ENCODE results near the gene NEURL3.
"Not testable (repeated sequence)": the region's sequence is repeated elsewhere in the genome, so short reads cannot be mapped to it uniquely, and the experiment has no call there.

The NEURL3 gene

GRCh38 chr2:96468904-96469303 is 36.3 kb downstream of the NEURL3 start:
- DNase-seq, result no peak
- no peak overlapping the region for H3K27ac ChIP-seq
- H3K27me3 ChIP-seq, result peaks cover 0 to 10% of the 10 kb centered on the region in 2 donors
- H3K36me3 ChIP-seq, result no peaks in the 10 kb centered on the region
- intact Hi-C loops (cut with DNase I; ENCODE audit: low total_unique reads), result no loop called here
- H3K9me3 ChIP-seq, result no peaks in the 10 kb centered on the region
- H3K4me3 ChIP-seq, result no peak overlapping the region
- H3K4me1 ChIP-seq, result peaks cover 0 to 9% (median 6%) of the 10 kb centered on the region in 4 donors
- no peak for TF ChIP-seq CTCF (IDR thresholded peaks at IDR 0.05)

- Histone ChIP-seq H3K9me3 (no peaks in the 10 kb centered on the region), H3K27me3 (no peaks in the 10 kb centered on the region), H3K4me1 (no peaks in the 10 kb centered on the region), H3K4me3 (no peak overlapping the region), H3K36me3 (no peaks in the 10 kb centered on the region), H3K27ac (no peak overlapping the region)
- no peak for TF ChIP-seq CTCF (IDR thresholded peaks at IDR 0.05)
- no peak for DNase-seq
- intact Hi-C loops (cut with DNase I; ENCODE audit: low total_unique reads), result no loop called here
Observed at GRCh38 chr2:96464651-96465050, 40.5 kb downstream of the NEURL3 start.

GRCh38 chr2:96464061-96464460 is 41.1 kb downstream of the NEURL3 start:
- no peak overlapping the region for H3K27ac ChIP-seq
- no peaks in the 10 kb centered on the region for H3K4me1 ChIP-seq
- H3K4me3 ChIP-seq, result no peak overlapping the region
- H3K9me3 ChIP-seq, result no peaks in the 10 kb centered on the region
- H3K36me3 ChIP-seq, result no peaks in the 10 kb centered on the region
- H3K27me3 ChIP-seq, result no peaks in the 10 kb centered on the region
- DNase-seq, result no peak
- no peak for TF ChIP-seq CTCF (IDR thresholded peaks at IDR 0.05)
- intact Hi-C loops (cut with DNase I; ENCODE audit: low total_unique reads), result no loop called here

- TF ChIP-seq CTCF (IDR thresholded peaks at IDR 0.05), result no peak
- Histone ChIP-seq H3K36me3 (no peaks in the 10 kb centered on the region), H3K4me3 (no peak overlapping the region), H3K27me3 (no peaks in the 10 kb centered on the region), H3K9me3 (no peaks in the 10 kb centered on the region), H3K4me1 (no peaks in the 10 kb centered on the region), H3K27ac (no peak overlapping the region)
- DNase-seq, result no peak
- intact Hi-C loops (cut with DNase I; ENCODE audit: low total_unique reads), result no loop called here
Observed at GRCh38 chr2:96463119-96463518, 42.0 kb downstream of the NEURL3 start.

- H3K9me3 ChIP-seq; intact Hi-C loops (cut with DNase I; ENCODE audit: low total_unique reads): not testable (repeated sequence)
Observed at GRCh38 chr2:96461616-96462015, 43.5 kb downstream of the NEURL3 start.

GRCh38 chr2:96452053-96452452 is 53.1 kb downstream of the NEURL3 start:
- no peaks in the 10 kb centered on the region for H3K4me1 ChIP-seq
- no peak for TF ChIP-seq CTCF (IDR thresholded peaks at IDR 0.05)
- H3K27me3 ChIP-seq, result no peaks in the 10 kb centered on the region
- H3K4me3 ChIP-seq, result no peak overlapping the region
- H3K9me3 ChIP-seq, result no peaks in the 10 kb centered on the region
- no peak overlapping the region for H3K27ac ChIP-seq
- no peak for DNase-seq
- intact Hi-C loops (cut with DNase I; ENCODE audit: low total_unique reads), result no loop called here
- no peaks in the 10 kb centered on the region for H3K36me3 ChIP-seq

More at GRCh38 chr2:96461616-96462015, 43.5 kb downstream of the NEURL3 start:
- H3K4me1 ChIP-seq, H3K27me3 ChIP-seq, H3K27ac ChIP-seq, DNase-seq, H3K4me3 ChIP-seq, H3K36me3 ChIP-seq: not testable (repeated sequence)

Measured in tibial artery (tissue), 4 donors.